ENCODE results near the gene DIS3L2.
"Not testable (repeated sequence)": the region's sequence is repeated elsewhere in the genome, so short reads cannot be mapped to it uniquely, and the experiment has no call there.

The DIS3L2 gene

DNA sequence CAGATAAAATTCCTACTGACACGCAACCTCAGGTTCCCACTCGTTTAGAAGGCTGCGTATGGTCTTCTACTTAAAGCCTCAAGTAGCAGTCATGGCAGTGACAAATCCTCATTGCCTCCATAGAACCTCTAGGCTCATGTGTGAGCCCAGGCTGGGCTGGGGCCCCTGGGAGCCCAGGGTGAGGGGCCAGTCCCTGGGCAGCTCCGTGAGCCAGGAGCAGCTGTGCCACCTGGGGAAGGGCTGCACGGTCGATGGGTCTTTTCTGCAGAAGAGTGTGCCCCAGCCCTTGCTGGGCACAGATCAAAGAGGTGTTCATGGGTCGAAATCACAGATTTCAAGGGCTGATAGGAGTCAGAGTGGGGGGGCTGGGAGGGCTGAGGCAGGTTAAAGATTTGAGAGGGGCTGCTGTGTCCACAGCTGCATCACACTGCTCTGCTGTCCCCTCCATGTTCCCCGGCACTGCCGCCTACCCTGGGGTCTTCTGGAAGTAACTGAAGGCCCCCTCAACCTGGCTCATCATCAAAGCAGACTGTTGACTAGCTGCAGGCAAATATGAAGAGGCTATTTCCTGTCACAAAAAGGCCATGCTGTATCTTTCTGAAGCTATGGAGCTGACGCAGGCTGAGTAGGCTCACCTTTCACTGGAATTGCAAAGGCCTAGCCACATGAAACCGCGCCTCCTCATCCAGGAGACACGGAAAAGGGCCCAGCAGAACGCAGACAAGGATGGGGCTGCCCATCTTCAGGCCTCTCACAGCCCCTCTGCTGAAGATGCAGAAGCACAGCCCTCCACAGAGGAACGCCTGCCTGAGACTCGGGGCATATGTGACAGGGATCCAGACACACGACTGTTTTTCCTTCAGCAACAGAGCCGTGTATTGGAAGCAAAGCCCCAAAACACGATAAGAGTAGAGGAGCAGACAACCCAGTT is 381.4 kb downstream of the DIS3L2 start:
- no peak for DNase-seq (ENCODE audit: low read depth, low spot score)

GRCh38 chr2:232343821-232344220 is 382.3 kb downstream of the DIS3L2 start:
- no peak for DNase-seq (ENCODE audit: low read depth, low spot score)

- DNase-seq (ENCODE audit: low read depth, low spot score): no peak
These were observed 383.7 kb downstream of the DIS3L2 start for GRCh38 chr2:232345251-232345650.

GRCh38 chr2:232347369-232347768 is 385.9 kb downstream of the DIS3L2 start:
- DNase-seq (ENCODE audit: low read depth, low spot score): no peak

GRCh38 chr2:232348936-232349335 is 387.4 kb downstream of the DIS3L2 start:
- no peak for DNase-seq (ENCODE audit: low read depth, low spot score)

DNA sequence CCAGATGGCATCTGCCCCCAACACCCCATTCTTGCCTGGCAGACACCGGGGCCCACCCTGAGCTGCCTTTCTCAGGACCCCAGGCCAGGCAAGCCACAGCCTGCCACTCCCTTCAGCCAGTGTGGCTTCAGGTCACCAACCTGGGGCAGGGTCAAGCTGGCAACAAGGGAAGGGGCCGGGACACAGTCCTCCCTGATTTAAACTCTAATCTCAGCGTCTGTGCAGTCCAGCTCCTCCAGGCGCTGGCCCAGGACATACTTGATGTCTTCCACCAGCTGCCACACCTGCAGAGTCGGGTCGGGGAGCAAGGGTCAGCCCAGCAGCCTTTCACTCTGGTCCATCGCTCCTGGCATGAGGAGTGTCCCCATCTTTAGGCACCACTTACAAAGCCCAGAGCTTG is 388.0 kb downstream of the DIS3L2 start:
- DNase-seq (ENCODE audit: low read depth, low spot score): no peak

GRCh38 chr2:232349946-232350635 is 388.6 kb downstream of the DIS3L2 start:
- DNase-seq (ENCODE audit: low read depth, low spot score): no peak

GRCh38 chr2:232350804-232351685 is 389.5 kb downstream of the DIS3L2 start:
- DNase-seq (ENCODE audit: low read depth, low spot score): no peak

DNA sequence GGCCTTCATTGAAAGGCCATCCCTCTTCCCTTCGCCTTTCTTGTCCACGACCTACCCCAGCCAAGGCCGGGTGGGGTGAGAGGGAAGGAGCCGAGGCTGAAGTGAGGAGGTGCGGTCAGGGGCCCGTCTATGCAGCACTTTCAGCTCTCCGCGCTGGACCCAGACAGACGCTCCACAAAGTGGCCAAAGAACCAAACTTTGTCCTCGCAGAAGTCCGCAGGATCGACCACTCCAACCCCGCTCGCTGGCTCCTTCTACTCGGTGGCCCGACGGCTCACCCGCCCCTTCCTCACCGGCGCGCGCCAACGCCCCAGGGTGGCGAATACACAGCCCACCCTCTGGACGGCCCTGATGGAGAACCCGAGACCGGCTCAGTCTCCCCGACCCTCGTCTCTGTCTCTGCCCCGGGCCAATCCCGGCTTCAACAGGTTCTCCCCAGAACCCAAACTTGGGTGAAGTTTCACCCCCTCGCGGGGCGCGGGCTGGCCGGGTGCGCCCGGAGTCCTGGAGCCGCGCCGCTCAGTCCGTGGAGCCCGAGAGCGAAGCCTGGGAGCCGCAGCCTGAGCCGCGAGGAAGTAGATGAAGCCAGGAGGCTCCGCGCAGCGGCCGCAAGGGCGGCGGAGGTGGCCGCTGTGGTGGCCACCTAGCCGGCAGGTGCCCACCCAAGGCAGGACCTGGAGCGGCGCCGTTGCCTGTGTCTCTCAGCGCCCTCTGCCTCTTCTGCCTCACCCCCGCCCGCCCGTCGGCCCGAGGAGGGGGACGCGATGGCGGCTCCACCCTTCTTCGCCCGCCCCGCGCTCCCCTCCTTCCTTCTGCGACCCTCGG is 390.4 kb downstream of the DIS3L2 start:
- no peak for DNase-seq (ENCODE audit: low read depth, low spot score)

GRCh38 chr2:232352511-232353091 is 391.1 kb downstream of the DIS3L2 start:
- DNase-seq (ENCODE audit: low read depth, low spot score): no peak

DNA sequence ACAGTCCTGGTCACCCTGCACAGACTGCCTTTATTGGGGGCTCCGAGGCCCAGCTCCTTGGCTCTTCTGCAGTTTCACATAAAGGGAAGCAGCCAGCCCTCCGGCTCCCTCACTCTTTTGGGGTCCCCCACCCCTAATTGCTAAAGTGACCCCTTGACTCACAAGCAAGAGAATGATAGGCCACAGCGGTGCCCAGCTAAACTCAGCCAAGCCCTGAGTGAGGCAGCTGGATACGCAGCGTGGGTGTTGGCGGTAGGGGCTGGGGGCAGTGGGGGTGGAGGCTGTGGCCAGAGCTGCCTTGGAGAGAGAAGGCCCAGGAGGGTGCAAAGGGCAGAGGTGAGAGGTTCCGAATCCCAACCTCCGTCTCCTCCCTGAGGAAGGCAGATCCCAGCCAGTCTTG is 391.6 kb downstream of the DIS3L2 start:
- DNase-seq (ENCODE audit: low read depth, low spot score): no peak

GRCh38 chr2:232353660-232354059 is 392.1 kb downstream of the DIS3L2 start:
- DNase-seq (ENCODE audit: low read depth, low spot score): no peak

- DNase-seq (ENCODE audit: low read depth, low spot score): no peak
These were observed 392.6 kb downstream of the DIS3L2 start for GRCh38 chr2:232354069-232354468.

GRCh38 chr2:232361646-232362045 is 400.1 kb downstream of the DIS3L2 start:
- no peak for DNase-seq (ENCODE audit: low read depth, low spot score)

DNA sequence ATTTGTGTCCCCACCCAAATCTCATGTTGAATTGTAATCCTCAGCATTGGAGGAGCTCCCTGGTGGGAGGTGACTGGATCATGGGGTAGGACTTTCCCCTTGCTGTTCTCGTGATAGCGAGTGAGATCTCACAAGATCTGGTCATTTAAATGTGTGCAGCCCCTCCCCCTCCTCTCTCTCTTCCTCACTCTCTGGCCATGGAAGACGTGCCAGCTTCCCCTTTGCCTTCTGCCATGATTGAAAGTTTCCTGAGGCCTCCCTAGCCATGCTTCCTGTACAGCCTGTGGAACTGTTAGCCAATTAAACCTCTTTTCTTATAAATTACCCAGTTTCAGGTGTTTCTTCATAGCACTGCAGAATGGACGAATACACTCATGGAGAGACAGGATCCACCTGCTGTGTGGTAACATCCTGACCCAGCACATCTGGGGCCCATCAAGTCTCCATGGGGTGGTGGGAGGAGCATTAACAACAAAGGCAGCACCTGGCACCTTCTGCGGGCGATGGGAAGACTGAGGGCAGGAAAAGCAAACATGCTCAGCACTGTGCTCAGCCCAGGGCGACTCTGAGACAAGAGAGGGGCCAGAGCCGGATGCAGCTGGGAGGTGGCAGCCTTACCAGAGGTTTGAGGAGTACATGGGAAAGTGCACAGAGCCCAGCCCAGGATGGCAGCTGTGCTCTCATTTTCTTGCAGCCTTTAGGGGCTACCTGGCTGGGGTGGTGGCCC is 400.8 kb downstream of the DIS3L2 start:
- DNase-seq (ENCODE audit: low read depth, low spot score): no peak

GRCh38 chr2:232363064-232363783 is 401.7 kb downstream of the DIS3L2 start:
- DNase-seq (ENCODE audit: low read depth, low spot score): not testable (repeated sequence)

GRCh38 chr2:232363784-232364615 is 402.5 kb downstream of the DIS3L2 start:
- DNase-seq (ENCODE audit: low read depth, low spot score): peak; percentile 35
